ENCODE results near the gene KIAA1671. TPM values are rescaled to one million over a fixed set of nuclear protein-coding genes. Genes with fewer than 3 reads are reported as not detected.

The KIAA1671 gene
- polyA plus RNA-seq, 3 donors, result not detected

GRCh38 chr22:25077056-25077455 is 124.5 kb downstream of the KIAA1671 start:
- H3K27me3 ChIP-seq (ENCODE audit: control insufficient read depth in 2 of 2, insufficient read depth in 2 of 2, low read length in 2 of 2), result no peaks in the 10 kb centered on the region
- peaks cover 0 to 2% (median 0%) of the 10 kb centered on the region in 7 donors for H3K9me3 Mint-ChIP-seq
- no CpG with 5 or more reads among the region's 3 CpGs for WGBS (ENCODE audit: insufficient coverage)
- H3K27ac ChIP-seq (ENCODE audit: low read depth in 1 of 2, low read length in 2 of 2), result no peak overlapping the region
- H3K9me3 ChIP-seq (replicated peaks in 1 of 2; ENCODE audit: control insufficient read depth in 1 of 2, insufficient read depth in 1 of 2, low read length in 2 of 2), result no peaks in the 10 kb centered on the region
- TF ChIP-seq, protein P1, sequence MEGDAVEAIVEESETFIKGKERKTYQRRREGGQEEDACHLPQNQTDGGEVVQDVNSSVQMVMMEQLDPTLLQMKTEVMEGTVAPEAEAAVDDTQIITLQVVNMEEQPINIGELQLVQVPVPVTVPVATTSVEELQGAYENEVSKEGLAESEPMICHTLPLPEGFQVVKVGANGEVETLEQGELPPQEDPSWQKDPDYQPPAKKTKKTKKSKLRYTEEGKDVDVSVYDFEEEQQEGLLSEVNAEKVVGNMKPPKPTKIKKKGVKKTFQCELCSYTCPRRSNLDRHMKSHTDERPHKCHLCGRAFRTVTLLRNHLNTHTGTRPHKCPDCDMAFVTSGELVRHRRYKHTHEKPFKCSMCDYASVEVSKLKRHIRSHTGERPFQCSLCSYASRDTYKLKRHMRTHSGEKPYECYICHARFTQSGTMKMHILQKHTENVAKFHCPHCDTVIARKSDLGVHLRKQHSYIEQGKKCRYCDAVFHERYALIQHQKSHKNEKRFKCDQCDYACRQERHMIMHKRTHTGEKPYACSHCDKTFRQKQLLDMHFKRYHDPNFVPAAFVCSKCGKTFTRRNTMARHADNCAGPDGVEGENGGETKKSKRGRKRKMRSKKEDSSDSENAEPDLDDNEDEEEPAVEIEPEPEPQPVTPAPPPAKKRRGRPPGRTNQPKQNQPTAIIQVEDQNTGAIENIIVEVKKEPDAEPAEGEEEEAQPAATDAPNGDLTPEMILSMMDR (IDR thresholded peaks at IDR 0.05), result no peak
- no peaks in the 10 kb centered on the region for H3K79me2 ChIP-seq (ENCODE audit: insufficient read depth, low read length)
- no peak overlapping the region for H3K4me3 Mint-ChIP-seq
- no peaks in the 10 kb centered on the region for H3K36me3 ChIP-seq (replicated peaks in 1 of 2; ENCODE audit: control insufficient read depth in 1 of 2, insufficient read depth in 2 of 2, low read length in 2 of 2)
- no peak overlapping the region for H3K4me3 ChIP-seq (replicated peaks in 1 of 3; ENCODE audit: low read depth in 2 of 3, low read length in 3 of 3)
- H3K27ac Mint-ChIP-seq, result no peak overlapping the region
- no peaks in the 10 kb centered on the region for H4K20me1 ChIP-seq (ENCODE audit: insufficient read depth, low read length)
- no peak for DNase-seq
- intact Hi-C loops (cut with micrococcal nuclease), result no loop called here
- H3K4me2 ChIP-seq (replicated peaks; ENCODE audit: extremely low read depth, low read length, poor library complexity, severe bottlenecking), result no peak overlapping the region
- no peak overlapping the region for H3K9ac ChIP-seq (ENCODE audit: insufficient read depth, low read length, poor library complexity, severe bottlenecking)
- H3K36me3 Mint-ChIP-seq, result no peaks in the 10 kb centered on the region
- H2AFZ ChIP-seq (ENCODE audit: insufficient read depth, low read depth, low read length, poor library complexity, severe bottlenecking), result no peak overlapping the region
- H3K4me1 ChIP-seq (ENCODE audit: control insufficient read depth in 1 of 2, insufficient read depth in 2 of 2, low read length in 2 of 2), result no peaks in the 10 kb centered on the region
- H3K27me3 Mint-ChIP-seq (ENCODE audit: low read depth in 3 of 3), result peaks cover 0 to 8% (median 7%) of the 10 kb centered on the region in 3 donors
- H3K4me1 Mint-ChIP-seq, result peaks cover 2% of the 10 kb centered on the region

DNA sequence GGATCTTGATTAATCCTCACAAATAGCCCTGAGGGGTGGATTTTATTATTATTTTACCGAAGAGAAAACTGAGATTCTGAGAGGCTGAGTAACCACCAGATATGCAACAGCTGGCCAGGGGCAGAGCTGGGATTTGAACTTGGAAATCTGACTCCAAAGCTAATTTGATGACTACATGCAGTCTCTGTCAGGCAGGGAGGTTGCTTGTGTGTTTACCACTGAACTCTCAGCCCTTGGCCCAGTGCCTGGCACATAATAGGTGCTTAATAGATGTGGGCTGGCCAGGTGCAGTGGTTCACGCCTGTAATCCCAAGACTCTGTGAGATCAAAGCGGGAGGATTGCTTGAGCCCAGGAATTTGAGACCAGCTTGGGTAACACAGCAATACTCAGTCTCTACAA is 125.4 kb downstream of the KIAA1671 start:
- Mint-ChIP-seq H3K9me3 (peaks cover 0 to 2% (median 0%) of the 10 kb centered on the region in 7 donors), H3K36me3 (no peaks in the 10 kb centered on the region), H3K4me1 (peaks cover 2% of the 10 kb centered on the region), H3K27ac (no peak overlapping the region), H3K27me3 (ENCODE audit: low read depth in 3 of 3) (peaks cover 0 to 3% (median 1%) of the 10 kb centered on the region in 3 donors), H3K4me3 (no peak overlapping the region)
- no peaks in the 10 kb centered on the region for H3K27me3 ChIP-seq (ENCODE audit: control insufficient read depth in 2 of 2, insufficient read depth in 2 of 2, low read length in 2 of 2)
- DNase-seq, result no peak
- no peaks in the 10 kb centered on the region for H3K9me3 ChIP-seq (replicated peaks in 1 of 2; ENCODE audit: control insufficient read depth in 1 of 2, insufficient read depth in 1 of 2, low read length in 2 of 2)
- no peaks in the 10 kb centered on the region for H3K36me3 ChIP-seq (replicated peaks in 1 of 2; ENCODE audit: control insufficient read depth in 1 of 2, insufficient read depth in 2 of 2, low read length in 2 of 2)
- no peak overlapping the region for H3K27ac ChIP-seq (ENCODE audit: low read depth in 1 of 2, low read length in 2 of 2)
- no peak overlapping the region for H3K4me3 ChIP-seq (replicated peaks in 1 of 3; ENCODE audit: low read depth in 2 of 3, low read length in 3 of 3)
- no peaks in the 10 kb centered on the region for H4K20me1 ChIP-seq (ENCODE audit: insufficient read depth, low read length)
- no peaks in the 10 kb centered on the region for H3K4me1 ChIP-seq (ENCODE audit: control insufficient read depth in 1 of 2, insufficient read depth in 2 of 2, low read length in 2 of 2)
- intact Hi-C loops (cut with micrococcal nuclease), result no loop called here
- H3K4me2 ChIP-seq (replicated peaks; ENCODE audit: extremely low read depth, low read length, poor library complexity, severe bottlenecking), result no peak overlapping the region
- TF ChIP-seq, protein P1 (IDR thresholded peaks at IDR 0.05), result no peak
- WGBS (ENCODE audit: insufficient coverage), result 80% methylated on average over 1 of the region's 3 CpGs
- H3K79me2 ChIP-seq (ENCODE audit: insufficient read depth, low read length), result no peaks in the 10 kb centered on the region
- H2AFZ ChIP-seq (ENCODE audit: insufficient read depth, low read depth, low read length, poor library complexity, severe bottlenecking), result no peak overlapping the region
- no peak overlapping the region for H3K9ac ChIP-seq (ENCODE audit: insufficient read depth, low read length, poor library complexity, severe bottlenecking)

Data from CD14-positive monocyte (primary cell).